ENCODE data around the gene SMOC2.

SMOC2 gene

DNA sequence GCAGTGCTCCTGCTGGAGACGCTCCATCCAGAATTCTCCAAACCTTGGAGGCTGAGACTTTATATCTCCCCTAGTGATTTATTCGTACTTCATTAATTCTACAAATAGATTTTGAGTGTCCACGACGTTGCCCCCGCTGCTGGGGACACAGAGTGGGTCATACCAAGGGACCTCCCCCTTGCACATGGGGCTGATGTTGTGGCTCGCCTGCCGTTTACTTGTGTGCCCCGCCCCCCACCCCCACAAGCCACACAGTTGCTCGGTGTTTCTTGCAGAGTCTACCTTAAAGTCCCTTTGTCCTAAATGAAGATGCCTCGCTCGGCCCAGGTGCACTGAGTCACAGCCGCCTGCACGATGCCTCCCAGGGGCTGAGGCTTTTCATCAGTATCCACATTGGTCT, 20.3 kb upstream of the SMOC2 start:
- no peaks in the 10 kb centered on the region for H3K9me3 ChIP-seq (ENCODE audit: control insufficient read depth in 5 of 5, low read length in 5 of 5)
- no peaks in the 10 kb centered on the region for H3K36me3 ChIP-seq (ENCODE audit: control insufficient read depth in 5 of 5, insufficient read depth in 5 of 5, low read length in 5 of 5)
- peaks cover 0 to under 1% (median 0%) of the 10 kb centered on the region in 5 donors for H3K27me3 ChIP-seq (ENCODE audit: control insufficient read depth in 5 of 5, insufficient read depth in 4 of 5, low read length in 5 of 5)
- H3K4me3 ChIP-seq (ENCODE audit: low read depth in 1 of 5, low read length in 5 of 5) = no peak overlapping the region
- H3K9ac ChIP-seq (ENCODE audit: low read length in 5 of 5) = no peak overlapping the region
- peaks cover 4 to 30% (median 24%) of the 10 kb centered on the region in 5 donors for H3K4me1 ChIP-seq (ENCODE audit: control insufficient read depth in 5 of 5, insufficient read depth in 5 of 5, low read length in 5 of 5)
- H3K27ac ChIP-seq (ENCODE audit: low read depth, low read length) = no peak overlapping the region

DNA sequence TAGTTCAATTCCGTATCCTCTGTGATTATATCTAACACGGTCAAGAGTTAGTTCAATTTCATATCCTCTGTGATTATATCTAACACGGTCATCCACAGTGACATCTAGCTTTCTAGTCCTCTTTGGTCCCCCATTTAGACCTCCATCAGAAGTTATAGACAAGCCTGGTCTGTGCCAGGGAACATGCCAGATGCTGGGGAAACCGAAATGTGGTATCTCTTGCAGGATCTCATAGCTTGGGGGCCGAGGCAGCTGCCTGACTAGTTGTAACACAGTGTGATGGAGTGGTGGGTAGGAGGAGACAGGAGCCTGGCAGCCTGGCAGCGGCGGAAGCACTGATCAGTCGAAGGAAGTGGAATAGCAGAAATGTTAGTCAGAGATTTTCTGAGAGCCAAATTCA, 13.8 kb upstream of the SMOC2 start:
- Histone ChIP-seq H3K9me3 (ENCODE audit: control insufficient read depth in 5 of 5, low read length in 5 of 5) (no peaks in the 10 kb centered on the region), H3K9ac (ENCODE audit: low read length in 5 of 5) (no peak overlapping the region), H3K4me3 (ENCODE audit: low read depth in 1 of 5, low read length in 5 of 5) (no peak overlapping the region), H3K27me3 (ENCODE audit: control insufficient read depth in 5 of 5, insufficient read depth in 4 of 5, low read length in 5 of 5) (peaks cover 0 to 4% (median 2%) of the 10 kb centered on the region in 5 donors), H3K27ac (ENCODE audit: low read depth, low read length) (no peak overlapping the region), H3K36me3 (ENCODE audit: control insufficient read depth in 5 of 5, insufficient read depth in 5 of 5, low read length in 5 of 5) (no peaks in the 10 kb centered on the region), H3K4me1 (ENCODE audit: control insufficient read depth in 5 of 5, insufficient read depth in 5 of 5, low read length in 5 of 5) (no peaks in the 10 kb centered on the region)

DNA sequence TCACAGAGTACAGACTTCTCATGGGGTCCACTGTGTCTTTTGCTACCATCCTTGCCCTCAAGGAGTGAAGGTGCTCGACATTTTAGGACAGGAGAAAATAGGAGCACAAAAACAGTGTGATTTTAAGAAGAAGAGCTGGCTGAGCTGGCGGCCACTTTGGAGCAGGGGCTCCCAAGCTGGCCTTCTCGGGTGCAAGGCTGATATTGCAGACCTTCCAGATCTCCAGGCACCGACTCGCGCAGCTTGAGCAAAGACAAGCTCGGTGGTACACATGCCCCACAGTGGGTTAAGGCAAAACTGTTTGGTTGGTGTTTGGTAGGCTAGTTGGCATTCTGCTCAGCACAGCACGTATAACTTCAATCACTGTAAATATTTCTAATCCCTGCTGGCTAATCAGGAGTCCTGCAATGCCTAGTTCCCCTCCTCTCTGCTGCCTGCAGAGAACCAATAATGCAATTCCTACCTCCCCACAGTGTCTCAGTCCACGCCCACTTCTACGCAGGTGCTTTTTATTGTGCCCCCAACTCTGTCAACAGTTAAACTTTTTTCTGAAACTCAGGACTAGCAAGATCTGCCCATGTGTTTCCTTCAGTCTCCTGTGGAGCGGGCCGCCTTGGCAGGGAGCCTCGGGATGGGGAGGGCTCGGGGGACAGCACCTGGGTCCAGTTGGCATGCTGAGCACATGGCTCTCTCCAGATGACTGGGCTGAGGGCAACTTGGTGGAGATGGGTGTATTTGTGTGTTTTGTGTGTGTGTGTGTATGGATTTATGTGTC, 12.7 kb upstream of the SMOC2 start:
- Histone ChIP-seq H3K4me1 (ENCODE audit: control insufficient read depth in 5 of 5, insufficient read depth in 5 of 5, low read length in 5 of 5) (no peaks in the 10 kb centered on the region), H3K27me3 (ENCODE audit: control insufficient read depth in 5 of 5, insufficient read depth in 4 of 5, low read length in 5 of 5) (peaks cover 0 to 5% (median 4%) of the 10 kb centered on the region in 5 donors), H3K9me3 (ENCODE audit: control insufficient read depth in 5 of 5, low read length in 5 of 5) (no peaks in the 10 kb centered on the region), H3K27ac (ENCODE audit: low read depth, low read length) (no peak overlapping the region), H3K9ac (ENCODE audit: low read length in 5 of 5) (no peak overlapping the region), H3K36me3 (ENCODE audit: control insufficient read depth in 5 of 5, insufficient read depth in 5 of 5, low read length in 5 of 5) (no peaks in the 10 kb centered on the region), H3K4me3 (ENCODE audit: low read depth in 1 of 5, low read length in 5 of 5) (no peak overlapping the region)

DNA sequence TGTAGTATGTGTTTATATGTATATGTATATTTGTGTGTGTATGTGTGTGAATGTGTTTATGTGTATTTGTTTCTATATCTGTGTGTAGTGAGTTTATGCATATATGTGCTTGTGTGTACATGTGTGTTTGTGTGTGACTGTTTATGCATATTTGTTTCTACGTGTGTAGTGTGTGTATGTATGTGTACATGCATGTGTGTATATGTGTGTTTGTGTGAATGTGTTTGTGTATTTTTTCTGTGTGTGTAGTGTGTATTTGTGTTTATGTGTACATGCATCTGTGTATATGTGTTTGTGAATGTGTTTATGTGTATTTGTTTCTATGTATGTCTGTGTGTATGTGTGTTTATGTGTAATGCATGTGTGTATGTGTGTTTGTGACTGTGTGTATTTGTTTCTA, 12.1 kb upstream of the SMOC2 start:
- Histone ChIP-seq H3K9ac (ENCODE audit: low read length in 5 of 5) (no peak overlapping the region), H3K9me3 (ENCODE audit: control insufficient read depth in 5 of 5, low read length in 5 of 5) (no peaks in the 10 kb centered on the region), H3K27ac (ENCODE audit: low read depth, low read length) (no peak overlapping the region), H3K4me3 (ENCODE audit: low read depth in 1 of 5, low read length in 5 of 5) (no peak overlapping the region), H3K36me3 (ENCODE audit: control insufficient read depth in 5 of 5, insufficient read depth in 5 of 5, low read length in 5 of 5) (no peaks in the 10 kb centered on the region), H3K27me3 (ENCODE audit: control insufficient read depth in 5 of 5, insufficient read depth in 4 of 5, low read length in 5 of 5) (peaks cover 0 to 7% (median 5%) of the 10 kb centered on the region in 5 donors), H3K4me1 (ENCODE audit: control insufficient read depth in 5 of 5, insufficient read depth in 5 of 5, low read length in 5 of 5) (no peaks in the 10 kb centered on the region)

DNA sequence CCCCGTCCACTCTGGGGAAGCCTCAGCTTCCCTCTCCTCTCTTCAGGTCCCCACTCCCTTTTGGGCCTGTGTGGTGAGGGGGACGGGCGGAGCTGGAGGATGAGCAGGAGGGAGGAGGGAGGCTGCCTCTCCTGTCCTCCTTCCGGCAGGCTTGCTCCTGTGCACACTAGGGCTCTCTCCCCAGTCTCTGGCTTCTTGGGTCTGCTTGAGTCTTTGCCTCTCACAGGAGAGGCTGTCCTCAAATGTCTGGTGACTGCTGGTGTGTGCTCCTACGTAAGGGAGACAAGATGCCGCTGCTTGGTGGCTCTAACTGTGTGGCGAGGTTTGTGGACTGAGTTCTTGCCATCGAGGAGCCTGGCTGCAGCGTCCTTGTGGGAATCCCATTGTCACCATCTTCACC, 8.8 kb upstream of the SMOC2 start:
- no peaks in the 10 kb centered on the region for H3K9me3 ChIP-seq (ENCODE audit: control insufficient read depth in 5 of 5, low read length in 5 of 5)
- H3K4me3 ChIP-seq (ENCODE audit: low read depth in 1 of 5, low read length in 5 of 5) = no peak overlapping the region
- H3K4me1 ChIP-seq (ENCODE audit: control insufficient read depth in 5 of 5, insufficient read depth in 5 of 5, low read length in 5 of 5) = no peaks in the 10 kb centered on the region
- H3K27ac ChIP-seq (ENCODE audit: low read depth, low read length) = no peak overlapping the region
- no peaks in the 10 kb centered on the region for H3K36me3 ChIP-seq (ENCODE audit: control insufficient read depth in 5 of 5, insufficient read depth in 5 of 5, low read length in 5 of 5)
- H3K9ac ChIP-seq (ENCODE audit: low read length in 5 of 5) = no peak overlapping the region
- H3K27me3 ChIP-seq (ENCODE audit: control insufficient read depth in 5 of 5, insufficient read depth in 4 of 5, low read length in 5 of 5) = peaks cover 0 to 10% (median 5%) of the 10 kb centered on the region in 5 donors

DNA sequence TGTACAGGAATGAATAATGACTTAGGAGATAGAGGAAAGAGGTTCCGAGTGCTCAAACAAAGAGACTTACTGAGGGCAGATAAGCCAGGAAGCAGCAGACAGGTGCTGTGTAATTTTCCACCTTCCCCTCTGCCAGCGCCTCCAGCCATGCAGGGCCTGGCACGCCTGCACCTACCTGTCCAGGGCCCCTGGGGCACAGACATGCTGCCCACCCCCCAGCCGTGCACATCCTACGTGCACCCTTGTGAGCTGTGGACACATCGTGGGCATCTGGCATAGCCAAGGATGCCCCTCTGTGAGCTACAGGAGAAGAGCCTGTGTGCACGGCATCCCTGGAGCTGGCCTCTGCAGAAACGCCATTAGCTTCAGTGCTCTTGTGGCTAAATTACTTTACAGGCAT, 7.1 kb upstream of the SMOC2 start:
- no peak overlapping the region for H3K4me3 ChIP-seq (ENCODE audit: low read depth in 1 of 5, low read length in 5 of 5)
- H3K27me3 ChIP-seq (ENCODE audit: control insufficient read depth in 5 of 5, insufficient read depth in 4 of 5, low read length in 5 of 5) = peaks cover 0 to 10% (median 5%) of the 10 kb centered on the region in 5 donors
- no peak overlapping the region for H3K27ac ChIP-seq (ENCODE audit: low read depth, low read length)
- H3K4me1 ChIP-seq (ENCODE audit: control insufficient read depth in 5 of 5, insufficient read depth in 5 of 5, low read length in 5 of 5) = no peaks in the 10 kb centered on the region
- H3K9ac ChIP-seq (ENCODE audit: low read length in 5 of 5) = no peak overlapping the region
- H3K9me3 ChIP-seq (ENCODE audit: control insufficient read depth in 5 of 5, low read length in 5 of 5) = no peaks in the 10 kb centered on the region
- no peaks in the 10 kb centered on the region for H3K36me3 ChIP-seq (ENCODE audit: control insufficient read depth in 5 of 5, insufficient read depth in 5 of 5, low read length in 5 of 5)

DNA sequence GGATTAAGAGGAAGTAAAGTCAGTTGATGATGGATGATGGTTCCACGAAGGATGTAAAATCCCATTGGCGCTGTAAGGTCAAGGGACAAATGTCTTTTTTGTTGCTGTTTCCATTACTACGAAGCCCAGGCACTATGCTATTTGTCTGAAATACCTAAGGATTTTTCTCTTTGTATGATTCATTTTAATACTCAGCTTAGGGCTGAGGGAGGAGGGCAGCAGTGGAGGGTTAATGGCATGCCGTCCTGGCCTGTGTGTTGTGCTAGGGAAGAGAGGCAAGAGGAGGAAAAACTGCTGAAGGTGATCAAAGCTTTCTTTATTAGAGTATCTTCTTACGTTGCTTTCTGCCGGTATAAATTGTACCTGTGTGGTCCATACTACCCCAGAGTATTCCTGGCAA, 6.5 kb upstream of the SMOC2 start:
- no peaks in the 10 kb centered on the region for H3K4me1 ChIP-seq (ENCODE audit: control insufficient read depth in 5 of 5, insufficient read depth in 5 of 5, low read length in 5 of 5)
- no peaks in the 10 kb centered on the region for H3K36me3 ChIP-seq (ENCODE audit: control insufficient read depth in 5 of 5, insufficient read depth in 5 of 5, low read length in 5 of 5)
- H3K4me3 ChIP-seq (ENCODE audit: low read depth in 1 of 5, low read length in 5 of 5) = no peak overlapping the region
- H3K9ac ChIP-seq (ENCODE audit: low read length in 5 of 5) = no peak overlapping the region
- no peaks in the 10 kb centered on the region for H3K9me3 ChIP-seq (ENCODE audit: control insufficient read depth in 5 of 5, low read length in 5 of 5)
- peaks cover 0 to 10% (median 5%) of the 10 kb centered on the region in 5 donors for H3K27me3 ChIP-seq (ENCODE audit: control insufficient read depth in 5 of 5, insufficient read depth in 4 of 5, low read length in 5 of 5)
- H3K27ac ChIP-seq (ENCODE audit: low read depth, low read length) = no peak overlapping the region

DNA sequence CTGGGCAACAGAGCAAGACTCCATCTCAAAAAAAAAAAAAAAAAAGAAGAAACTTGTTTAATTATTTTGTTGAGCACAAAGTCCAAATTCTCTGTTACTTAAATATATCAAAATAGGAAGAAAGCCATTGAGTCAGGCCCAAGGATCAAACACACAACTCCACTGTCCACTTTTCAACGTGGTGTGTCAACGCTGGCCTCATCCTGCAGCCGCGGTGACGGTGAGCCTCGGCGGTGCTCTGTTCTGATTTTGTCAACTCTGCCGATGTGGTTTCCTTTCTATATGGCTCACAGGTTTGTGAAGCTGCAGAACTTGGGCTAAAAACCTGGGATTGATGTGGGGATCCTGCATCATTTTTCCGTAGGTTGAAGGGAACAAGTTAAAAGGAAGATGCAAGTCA, 3.2 kb upstream of the SMOC2 start:
- Histone ChIP-seq H3K4me1 (ENCODE audit: control insufficient read depth in 5 of 5, insufficient read depth in 5 of 5, low read length in 5 of 5) (peaks cover 0 to 19% (median 19%) of the 10 kb centered on the region in 5 donors), H3K4me3 (ENCODE audit: low read depth in 1 of 5, low read length in 5 of 5) (no peak overlapping the region), H3K27me3 (ENCODE audit: control insufficient read depth in 5 of 5, insufficient read depth in 4 of 5, low read length in 5 of 5) (peaks cover 0 to 28% (median 17%) of the 10 kb centered on the region in 5 donors), H3K27ac (ENCODE audit: low read depth, low read length) (no peak overlapping the region), H3K9ac (ENCODE audit: low read length in 5 of 5) (no peak overlapping the region), H3K9me3 (ENCODE audit: control insufficient read depth in 5 of 5, low read length in 5 of 5) (no peaks in the 10 kb centered on the region), H3K36me3 (ENCODE audit: control insufficient read depth in 5 of 5, insufficient read depth in 5 of 5, low read length in 5 of 5) (no peaks in the 10 kb centered on the region)

DNA sequence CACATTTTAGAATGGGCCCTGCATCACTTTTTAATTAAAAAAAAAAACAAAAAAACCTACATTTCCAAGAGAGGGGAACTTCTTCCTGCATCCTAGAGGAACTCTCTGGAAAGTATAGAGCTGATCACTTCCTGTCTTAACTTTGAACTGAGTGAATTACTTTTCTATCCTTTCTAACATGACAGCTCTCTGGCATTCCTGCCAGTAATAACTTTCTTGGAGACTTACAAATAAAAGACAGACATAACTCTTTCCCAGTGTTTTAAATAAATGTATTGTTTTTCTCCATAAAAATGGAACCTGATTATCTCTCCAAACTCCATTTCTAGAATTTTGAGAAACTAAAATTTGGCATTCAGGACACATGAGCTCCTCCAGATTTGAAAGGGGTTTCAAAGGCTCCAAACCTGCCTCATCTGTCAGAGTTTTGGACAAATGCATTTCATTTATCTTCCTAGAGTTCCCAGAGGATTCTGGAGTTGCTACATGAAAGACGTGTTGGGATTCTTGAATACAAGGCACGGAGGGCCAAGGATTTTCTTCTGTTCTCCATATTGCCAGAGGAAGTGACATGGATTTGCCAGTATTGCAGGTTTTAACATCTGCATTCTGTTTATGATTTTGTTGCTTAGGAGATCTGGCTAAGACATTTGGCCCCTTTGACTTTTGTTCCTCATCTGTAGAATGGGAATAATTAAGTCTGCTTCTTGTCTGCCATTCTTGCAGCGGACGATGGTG, 2.0 kb upstream of the SMOC2 start:
- Histone ChIP-seq H3K4me3 (ENCODE audit: low read depth in 1 of 5, low read length in 5 of 5) (no peak overlapping the region), H3K9ac (ENCODE audit: low read length in 5 of 5) (no peak overlapping the region), H3K9me3 (ENCODE audit: control insufficient read depth in 5 of 5, low read length in 5 of 5) (no peaks in the 10 kb centered on the region), H3K36me3 (ENCODE audit: control insufficient read depth in 5 of 5, insufficient read depth in 5 of 5, low read length in 5 of 5) (no peaks in the 10 kb centered on the region), H3K4me1 (ENCODE audit: control insufficient read depth in 5 of 5, insufficient read depth in 5 of 5, low read length in 5 of 5) (peaks cover 0 to 19% (median 19%) of the 10 kb centered on the region in 5 donors), H3K27me3 (ENCODE audit: control insufficient read depth in 5 of 5, insufficient read depth in 4 of 5, low read length in 5 of 5) (peaks cover 0 to 37% (median 17%) of the 10 kb centered on the region in 5 donors), H3K27ac (ENCODE audit: low read depth, low read length) (no peak overlapping the region)

DNA sequence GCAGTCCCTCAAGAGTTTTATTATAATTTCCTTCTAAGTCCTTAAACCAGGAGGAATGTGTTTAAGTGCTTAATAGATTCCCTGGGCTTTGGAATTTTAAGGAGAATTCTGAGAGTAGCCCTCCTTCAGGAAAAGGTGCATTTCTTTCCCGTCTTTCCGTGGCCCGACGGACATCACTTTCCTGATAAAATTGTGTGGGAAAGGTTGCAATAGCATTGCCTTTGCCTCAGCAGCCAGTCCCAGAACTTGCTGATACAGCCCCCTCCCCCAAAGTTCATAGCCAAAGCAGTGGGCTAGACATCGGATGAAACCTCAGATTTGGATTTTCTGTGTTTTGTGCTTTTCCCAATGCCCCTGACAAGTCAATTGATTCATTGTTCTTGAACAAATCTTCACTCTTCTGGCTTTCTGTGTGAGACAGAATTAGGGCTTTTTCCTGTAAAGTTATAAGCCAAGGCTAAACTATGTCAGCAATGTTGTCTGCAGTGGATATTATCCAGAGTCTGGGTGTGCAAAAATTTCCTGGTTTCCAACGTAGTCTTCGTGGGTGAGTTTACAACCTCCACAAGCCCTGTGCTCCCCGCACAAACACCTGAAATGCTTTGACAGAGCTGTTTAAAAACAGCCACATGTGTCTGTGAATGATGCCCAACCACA, 1.1 kb upstream of the SMOC2 start:
- H3K9ac ChIP-seq (ENCODE audit: low read length in 5 of 5) = no peak overlapping the region
- no peak overlapping the region for H3K27ac ChIP-seq (ENCODE audit: low read depth, low read length)
- peaks cover 0 to 38% (median 18%) of the 10 kb centered on the region in 5 donors for H3K27me3 ChIP-seq (ENCODE audit: control insufficient read depth in 5 of 5, insufficient read depth in 4 of 5, low read length in 5 of 5)
- no peaks in the 10 kb centered on the region for H3K36me3 ChIP-seq (ENCODE audit: control insufficient read depth in 5 of 5, insufficient read depth in 5 of 5, low read length in 5 of 5)
- no peak overlapping the region for H3K4me3 ChIP-seq (ENCODE audit: low read depth in 1 of 5, low read length in 5 of 5)
- peaks cover 0 to 19% (median 19%) of the 10 kb centered on the region in 5 donors for H3K4me1 ChIP-seq (ENCODE audit: control insufficient read depth in 5 of 5, insufficient read depth in 5 of 5, low read length in 5 of 5)
- H3K9me3 ChIP-seq (ENCODE audit: control insufficient read depth in 5 of 5, low read length in 5 of 5) = no peaks in the 10 kb centered on the region
